AG10803 (cell line): ENCODE measurements around the gene DNTTIP2.
A peak's percentile ranks its signal among the peaks of the same experiment; 100 is the strongest.

Experiments
- DNase-seq: peaks from one replicate; pipeline ENCODE4 v3.0.0; 2010; ENCODE audit warnings: low read depth
- H3K4me3 ChIP-seq: 2 replicates; pipeline ENCODE4 v1.5.1; 2011; ENCODE audit warnings: mild to moderate bottlenecking, low read length, control low read depth
- TF ChIP-seq, protein P1 (sequence below): conservative IDR thresholded peaks from 2 replicates; pipeline ENCODE4 v1.5.1; 2011; ENCODE audit warnings: mild to moderate bottlenecking, low read length, control low read depth, inconsistent platforms

DNTTIP2 gene

DNA sequence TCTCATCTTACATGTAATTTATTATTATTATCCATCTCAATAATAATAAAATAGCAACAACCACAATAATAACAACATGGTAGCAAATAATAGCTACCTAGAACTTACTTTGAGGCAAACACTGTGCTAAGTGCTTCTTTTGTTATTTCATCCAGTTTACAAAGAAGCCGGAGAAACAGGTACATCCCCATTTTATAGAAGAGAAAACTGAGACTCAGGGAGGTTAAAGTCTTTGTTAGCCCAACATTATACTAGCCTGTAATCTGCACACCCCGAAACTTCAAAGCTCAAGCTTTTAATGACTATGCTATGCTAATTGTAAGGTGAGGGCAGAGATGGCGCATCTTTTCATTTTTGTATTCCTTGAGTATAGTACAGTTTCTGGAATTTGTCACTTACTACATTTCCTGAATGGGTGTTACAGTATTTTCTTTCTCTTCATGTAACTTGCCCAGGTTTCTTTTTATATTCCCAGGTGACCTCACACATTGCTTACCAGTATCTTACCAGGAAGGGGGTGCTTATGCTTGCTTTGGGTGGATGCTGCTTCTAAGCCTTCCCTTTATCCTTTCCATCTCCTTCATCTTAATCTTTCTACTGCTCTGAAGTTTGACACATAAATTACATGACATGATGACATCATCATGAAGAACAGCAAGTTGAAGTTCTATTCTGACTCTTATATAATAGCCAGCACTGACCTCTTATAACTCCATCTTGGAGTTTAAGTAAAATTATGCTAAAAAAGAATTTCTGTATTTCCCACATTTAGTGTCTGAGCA lies 21.9 kb upstream of the DNTTIP2 start:
- DNase-seq: no peak
- TF ChIP-seq, protein P1, sequence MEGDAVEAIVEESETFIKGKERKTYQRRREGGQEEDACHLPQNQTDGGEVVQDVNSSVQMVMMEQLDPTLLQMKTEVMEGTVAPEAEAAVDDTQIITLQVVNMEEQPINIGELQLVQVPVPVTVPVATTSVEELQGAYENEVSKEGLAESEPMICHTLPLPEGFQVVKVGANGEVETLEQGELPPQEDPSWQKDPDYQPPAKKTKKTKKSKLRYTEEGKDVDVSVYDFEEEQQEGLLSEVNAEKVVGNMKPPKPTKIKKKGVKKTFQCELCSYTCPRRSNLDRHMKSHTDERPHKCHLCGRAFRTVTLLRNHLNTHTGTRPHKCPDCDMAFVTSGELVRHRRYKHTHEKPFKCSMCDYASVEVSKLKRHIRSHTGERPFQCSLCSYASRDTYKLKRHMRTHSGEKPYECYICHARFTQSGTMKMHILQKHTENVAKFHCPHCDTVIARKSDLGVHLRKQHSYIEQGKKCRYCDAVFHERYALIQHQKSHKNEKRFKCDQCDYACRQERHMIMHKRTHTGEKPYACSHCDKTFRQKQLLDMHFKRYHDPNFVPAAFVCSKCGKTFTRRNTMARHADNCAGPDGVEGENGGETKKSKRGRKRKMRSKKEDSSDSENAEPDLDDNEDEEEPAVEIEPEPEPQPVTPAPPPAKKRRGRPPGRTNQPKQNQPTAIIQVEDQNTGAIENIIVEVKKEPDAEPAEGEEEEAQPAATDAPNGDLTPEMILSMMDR: no peak
- no peak overlapping the region for H3K4me3 ChIP-seq

DNA sequence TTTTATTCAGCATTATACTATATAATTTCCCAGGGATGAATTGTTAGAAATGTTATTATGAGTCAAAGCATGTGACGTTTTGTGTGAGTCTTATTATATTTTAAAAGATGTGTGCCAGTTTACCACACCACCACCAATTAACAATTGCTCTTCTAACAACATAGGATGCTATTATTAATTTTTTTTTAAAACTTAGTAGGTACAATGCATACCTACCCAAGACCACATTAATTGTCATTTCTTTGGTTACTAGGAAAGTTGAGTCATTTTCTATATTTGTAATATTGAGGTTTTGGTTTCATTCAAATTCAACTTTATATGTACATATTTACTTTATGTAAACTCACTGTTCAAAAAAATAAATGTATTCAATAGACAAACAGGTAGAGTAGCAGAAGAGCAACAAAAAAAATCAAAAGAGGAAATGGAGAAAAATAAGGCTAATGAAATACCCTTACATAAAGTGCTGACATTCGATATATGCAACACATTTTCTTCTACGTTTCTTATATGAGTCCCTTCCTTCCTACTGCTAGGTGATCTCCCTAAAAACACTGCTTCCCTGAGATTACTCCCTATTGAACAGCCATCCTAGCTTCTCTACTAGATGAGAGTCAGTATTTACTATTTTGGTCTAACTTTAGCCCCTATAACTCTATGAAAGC lies 20.7 kb upstream of the DNTTIP2 start:
- TF ChIP-seq, protein P1: no peak
- no peak overlapping the region for H3K4me3 ChIP-seq
- no peak for DNase-seq

DNA sequence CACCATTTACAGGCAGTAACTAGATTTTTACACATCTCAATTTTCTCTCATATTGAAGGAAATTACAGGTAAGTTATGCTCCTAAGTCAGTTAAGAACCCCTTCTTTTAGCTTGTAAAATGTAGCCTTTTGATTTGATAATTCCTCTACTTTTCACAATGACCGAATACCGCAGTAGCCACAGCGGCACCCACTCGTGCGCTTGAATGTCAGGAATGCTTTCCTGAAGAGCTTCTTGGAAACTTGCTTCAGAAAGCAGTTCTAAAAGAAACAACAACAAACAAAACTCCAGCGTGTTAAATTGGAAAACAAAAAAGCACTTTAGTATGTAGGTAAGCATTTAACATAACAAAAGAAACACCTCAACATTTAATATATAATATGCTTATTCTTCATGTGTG lies 9.9 kb upstream of the DNTTIP2 start:
- TF ChIP-seq, protein P1: no peak
- no peak for DNase-seq
- no peak overlapping the region for H3K4me3 ChIP-seq

DNA sequence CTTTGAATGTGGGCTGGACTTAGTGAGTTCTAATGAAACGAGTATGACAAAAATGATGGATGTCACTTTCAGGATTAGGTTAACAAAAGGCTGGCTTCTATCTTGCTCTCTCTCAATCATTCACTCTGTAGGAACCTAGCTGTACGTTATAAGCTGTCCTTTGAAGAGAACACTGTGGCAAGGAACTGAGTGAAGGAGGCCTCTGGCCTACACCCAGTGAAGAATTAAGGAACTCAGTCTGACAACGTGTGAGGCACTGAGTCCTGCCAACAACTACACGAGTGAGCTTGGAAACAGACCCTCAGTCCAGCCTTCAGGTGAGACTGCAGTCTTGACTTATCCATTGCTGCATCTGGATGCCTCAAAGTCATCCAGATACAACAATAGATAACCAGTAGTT lies 3.3 kb upstream of the DNTTIP2 start:
- H3K4me3 ChIP-seq: no peak overlapping the region
- TF ChIP-seq, protein P1: no peak
- no peak for DNase-seq

DNA sequence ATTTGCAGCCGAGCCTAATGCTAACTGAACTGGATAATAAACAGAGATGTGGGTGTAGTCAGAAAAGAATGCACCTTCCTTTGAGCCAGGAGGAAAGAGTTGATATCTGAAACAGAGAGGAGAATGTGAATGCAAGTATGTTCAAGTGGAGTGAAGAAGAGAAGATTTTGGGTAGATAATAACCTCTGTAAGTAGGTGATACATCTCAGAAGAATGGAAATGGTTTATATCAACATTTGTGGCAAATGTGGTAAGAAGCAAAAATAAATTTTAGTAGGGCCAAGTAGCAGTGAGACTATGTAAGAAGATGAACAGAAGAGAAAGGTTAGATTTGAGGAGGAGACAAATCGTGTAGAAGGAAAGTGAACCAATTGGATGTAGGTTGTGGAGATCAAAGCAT lies 1.7 kb upstream of the DNTTIP2 start:
- DNase-seq: peak; percentile 17
- TF ChIP-seq, protein P1: no peak
- no peak overlapping the region for H3K4me3 ChIP-seq

DNA sequence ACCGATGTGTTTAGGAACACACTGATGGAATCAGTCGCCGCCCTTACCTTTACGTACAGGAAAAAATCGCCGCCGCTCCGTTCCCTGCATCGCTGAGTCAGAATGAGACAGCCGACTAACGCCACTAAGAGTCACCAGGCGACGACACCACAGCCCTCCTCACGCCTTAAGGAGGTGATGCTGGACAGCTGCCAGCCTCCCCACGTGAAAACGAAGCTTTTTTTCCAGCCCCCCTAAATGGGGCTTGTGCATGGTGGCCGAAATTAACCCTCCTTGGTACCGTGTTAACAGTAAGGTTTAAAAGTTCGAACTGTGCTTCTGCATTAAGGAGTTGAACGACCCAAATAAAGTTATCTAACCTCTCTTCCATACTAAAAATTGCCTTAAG lies 511 bp downstream of the DNTTIP2 start:
- peak overlapping the region; percentile 94 for H3K4me3 ChIP-seq
- DNase-seq: peak; percentile 26
- TF ChIP-seq, protein P1: no peak

DNA sequence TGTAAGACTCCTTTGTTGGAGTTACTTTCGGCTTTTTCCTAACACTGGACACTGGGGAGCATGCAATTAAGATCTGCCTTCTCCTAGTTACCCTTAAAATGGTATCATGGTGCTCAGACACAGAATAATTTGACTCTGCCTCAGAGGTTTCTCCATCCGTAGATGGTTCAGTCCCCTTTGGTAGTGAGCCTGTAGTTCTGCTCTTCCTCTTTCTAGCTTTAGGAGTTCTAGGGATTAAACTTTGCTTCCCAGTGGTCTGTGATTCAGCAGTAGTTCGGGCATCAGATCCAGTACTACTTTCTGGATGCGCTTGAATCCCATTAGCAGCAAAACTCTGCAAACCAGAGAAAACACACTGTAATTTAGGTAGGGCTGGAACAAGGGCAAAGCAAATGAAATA lies 1.5 kb downstream of the DNTTIP2 start:
- DNase-seq: no peak
- TF ChIP-seq, protein P1: no peak
- H3K4me3 ChIP-seq: no peak overlapping the region
